Cardiac septum (tissue), 1 donor: ENCODE results near the gene TBKBP1. TPM values are rescaled to one million over a fixed set of nuclear protein-coding genes. Genes with fewer than 3 reads are reported as not detected.

Source experiments
- DNase-seq: peaks from one replicate; pipeline ENCODE4 v3.0.0-alpha.2; 2020; ENCODE audit warnings: low spot score
- intact Hi-C: fragments of 100-400 bp; cut with DNase I; formaldehyde crosslinking; loops from one replicate; pipeline ENCODE4 v1.14.0; 2022
- total RNA-seq: library from RNA; stranded (reverse); fragmentation: NEBNext Ultra II Directional; extraction: Animal tissue kit (Norgen Biotek cat#: 25700); gene quantifications from one replicate; pipeline ENCODE4 v1.2.1, GENCODE V29; 2021
- donor health status: DM: no; HTN: no; CAD: no.

The TBKBP1 gene
- total RNA-seq, 1 donor from 2014 or later: 11.2 TPM

DNA sequence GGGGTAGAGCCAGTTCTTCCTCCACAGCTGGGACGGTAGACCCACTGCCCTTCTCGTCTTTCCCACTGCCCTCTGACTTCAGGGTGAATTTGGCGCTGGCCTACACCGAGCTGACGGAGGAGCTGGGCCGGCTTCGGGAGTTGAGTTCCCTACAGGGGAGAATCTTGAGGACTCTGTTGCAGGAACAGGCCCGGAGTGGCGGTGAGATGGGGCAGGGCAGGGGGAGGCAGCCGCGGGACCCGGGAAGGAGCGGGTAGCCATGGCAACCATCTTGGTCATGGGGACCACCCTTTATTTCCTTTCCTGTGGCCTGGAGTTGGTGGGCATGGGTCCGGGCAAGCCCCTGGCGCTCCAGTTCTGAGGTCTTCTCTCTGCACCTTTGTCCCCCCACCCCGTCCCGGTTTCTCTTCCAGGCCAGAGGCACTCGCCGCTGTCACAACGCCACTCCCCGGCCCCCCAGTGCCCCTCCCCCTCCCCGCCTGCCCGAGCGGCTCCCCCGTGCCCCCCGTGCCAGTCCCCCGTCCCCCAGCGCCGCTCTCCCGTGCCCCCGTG is 14.4 kb downstream of the TBKBP1 start:
- DNase-seq: no peak
- intact Hi-C loops: no loop called here

DNA sequence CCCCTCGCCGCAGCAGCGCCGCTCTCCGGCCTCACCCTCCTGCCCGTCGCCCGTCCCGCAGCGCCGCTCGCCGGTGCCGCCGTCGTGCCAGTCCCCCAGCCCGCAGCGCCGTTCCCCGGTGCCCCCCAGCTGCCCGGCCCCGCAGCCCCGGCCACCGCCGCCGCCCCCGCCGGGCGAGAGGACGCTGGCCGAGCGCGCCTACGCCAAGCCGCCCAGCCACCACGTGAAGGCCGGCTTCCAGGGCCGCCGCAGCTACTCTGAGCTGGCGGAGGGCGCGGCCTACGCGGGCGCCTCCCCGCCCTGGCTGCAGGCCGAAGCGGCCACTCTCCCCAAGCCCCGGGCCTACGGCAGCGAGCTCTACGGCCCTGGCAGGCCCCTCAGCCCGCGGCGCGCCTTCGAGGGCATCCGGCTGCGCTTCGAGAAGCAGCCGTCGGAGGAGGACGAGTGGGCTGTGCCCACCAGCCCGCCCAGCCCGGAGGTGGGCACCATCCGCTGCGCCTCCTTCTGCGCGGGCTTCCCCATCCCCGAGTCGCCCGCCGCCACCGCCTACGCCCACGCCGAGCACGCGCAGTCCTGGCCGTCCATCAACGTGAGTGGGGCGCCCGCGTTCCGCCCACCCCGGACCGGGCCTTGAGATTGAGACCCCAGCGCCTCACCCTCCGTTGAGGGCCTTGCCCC is 15.0 kb downstream of the TBKBP1 start:
- DNase-seq: no peak

DNA sequence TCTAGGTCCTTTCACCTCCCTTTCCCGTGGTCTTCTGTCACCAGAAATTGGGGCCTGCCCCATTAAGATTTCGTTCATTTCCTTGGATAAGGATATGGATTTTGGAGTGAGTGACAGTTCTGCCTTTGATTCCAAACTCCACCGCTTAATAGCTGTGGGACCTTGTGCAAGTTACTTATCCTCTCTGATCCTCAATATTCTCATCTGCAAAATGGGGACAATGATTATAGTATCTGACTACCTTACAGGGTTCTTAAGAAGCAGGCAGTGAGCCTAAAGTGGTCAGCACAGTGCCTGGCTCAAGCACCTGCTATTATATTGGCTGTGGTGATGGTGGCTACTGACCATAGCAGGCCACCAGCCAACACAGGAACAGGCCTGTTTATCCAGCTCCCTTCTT is 15.6 kb downstream of the TBKBP1 start:
- no peak for DNase-seq
- intact Hi-C loops: no loop called here

More for the DNA sequence above, 15.0 kb downstream of the TBKBP1 start:
- intact Hi-C loops: no loop called here

DNA sequence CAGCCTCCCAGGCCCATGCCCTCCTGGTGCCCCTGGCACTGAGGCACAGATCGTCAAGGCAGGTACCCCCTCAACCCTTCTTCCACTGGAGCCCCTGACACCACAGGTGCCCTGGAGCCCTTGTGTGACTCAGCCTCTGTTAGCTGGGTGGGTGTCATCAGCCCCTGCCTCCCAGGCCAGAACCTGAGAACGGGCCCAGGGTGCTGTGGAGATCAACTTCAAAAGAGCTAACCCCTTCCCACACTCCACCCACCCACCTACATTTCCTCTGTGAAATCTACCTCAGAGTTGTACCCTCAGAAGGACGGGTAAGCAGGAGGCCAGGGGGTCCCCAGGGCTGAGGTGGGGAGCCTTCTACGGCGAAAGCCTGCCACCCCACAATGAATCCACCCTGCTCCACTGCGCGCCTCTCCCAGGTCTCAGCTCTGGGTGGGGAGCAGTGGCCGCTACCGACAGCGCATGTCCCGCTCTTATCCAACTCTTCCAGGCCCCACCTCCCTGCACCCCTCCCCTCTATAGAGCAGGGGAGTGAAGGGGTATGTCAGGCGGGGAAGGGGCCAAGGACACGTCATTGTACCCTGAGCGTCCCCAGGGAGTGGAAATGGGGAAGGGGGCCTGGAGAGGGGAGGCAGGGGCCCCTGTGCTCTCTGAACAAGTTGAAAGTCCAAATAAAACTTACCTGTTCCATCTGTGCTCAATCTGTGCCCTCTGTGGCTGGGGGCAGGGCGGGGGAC is 17.6 kb downstream of the TBKBP1 start:
- intact Hi-C loops: no loop called here
- no peak for DNase-seq

DNA sequence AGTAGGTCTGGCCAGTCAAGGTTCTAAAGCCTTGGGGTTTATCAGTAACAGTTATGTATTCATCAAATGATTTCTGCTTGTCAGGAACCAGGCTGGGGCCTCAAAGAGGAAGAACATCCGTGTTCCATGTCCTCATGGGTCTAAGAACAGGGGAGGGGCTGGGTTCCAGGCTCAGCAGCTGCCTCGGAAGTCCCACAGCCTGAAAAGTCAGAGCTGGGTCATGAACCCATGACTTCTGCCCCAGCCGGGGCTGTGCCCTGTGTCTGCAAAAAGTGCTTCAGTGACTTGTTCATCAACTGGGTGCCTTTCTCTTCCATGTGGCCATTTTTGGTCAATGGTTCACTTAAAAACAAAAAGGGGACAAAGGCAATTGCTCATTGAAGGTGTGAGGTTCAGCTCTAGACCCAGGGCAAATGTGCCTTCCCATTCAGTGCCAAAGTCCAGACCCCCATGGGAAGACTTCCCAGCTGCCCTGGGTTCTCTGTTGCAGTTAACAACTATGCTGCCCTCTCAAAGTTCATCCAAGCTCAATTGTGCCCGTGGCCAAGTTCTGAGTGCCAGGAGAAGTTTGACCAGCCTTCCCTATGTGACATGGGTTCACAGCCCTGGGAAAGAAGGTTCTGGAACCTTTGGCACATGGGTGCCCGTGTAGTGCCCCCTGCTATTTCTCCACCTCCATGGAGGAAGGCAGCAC is 18.5 kb downstream of the TBKBP1 start:
- no peak for DNase-seq
- intact Hi-C loops: no loop called here

DNA sequence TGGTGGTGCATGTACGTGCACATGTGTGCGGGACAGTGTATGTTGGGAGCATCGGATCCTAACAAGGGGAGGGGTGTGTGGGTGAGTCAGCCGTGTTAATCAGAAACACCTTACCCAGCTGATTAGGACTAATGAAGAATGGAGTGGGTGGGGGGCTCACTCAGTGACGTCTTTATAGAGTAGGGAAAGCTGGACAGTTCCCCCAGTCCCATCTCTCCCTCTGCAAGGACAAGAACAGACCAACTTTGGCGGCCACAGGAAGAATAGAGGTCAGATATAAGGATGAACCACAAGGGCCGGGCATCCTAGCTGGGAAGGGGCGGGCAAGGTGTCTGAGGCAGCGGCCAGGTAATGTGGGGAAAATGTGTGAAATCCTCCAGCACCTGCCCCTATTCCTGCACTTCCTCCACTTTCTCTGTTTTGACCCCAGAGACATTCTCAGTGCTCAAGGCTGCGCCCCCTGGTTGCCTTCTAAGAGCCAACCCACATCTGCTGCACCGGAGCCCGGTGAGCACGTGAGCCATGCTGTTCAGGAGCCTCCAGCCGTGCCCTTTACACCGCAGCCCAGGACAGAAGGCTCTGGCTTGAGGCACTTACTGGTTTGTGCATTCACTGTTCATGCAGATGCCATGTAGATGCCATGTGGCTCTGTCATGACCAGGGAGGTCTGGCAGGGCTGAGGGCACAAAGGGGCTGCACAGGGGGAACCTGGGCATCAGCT is 20.2 kb downstream of the TBKBP1 start:
- no peak for DNase-seq
- intact Hi-C loops: no loop called here

DNA sequence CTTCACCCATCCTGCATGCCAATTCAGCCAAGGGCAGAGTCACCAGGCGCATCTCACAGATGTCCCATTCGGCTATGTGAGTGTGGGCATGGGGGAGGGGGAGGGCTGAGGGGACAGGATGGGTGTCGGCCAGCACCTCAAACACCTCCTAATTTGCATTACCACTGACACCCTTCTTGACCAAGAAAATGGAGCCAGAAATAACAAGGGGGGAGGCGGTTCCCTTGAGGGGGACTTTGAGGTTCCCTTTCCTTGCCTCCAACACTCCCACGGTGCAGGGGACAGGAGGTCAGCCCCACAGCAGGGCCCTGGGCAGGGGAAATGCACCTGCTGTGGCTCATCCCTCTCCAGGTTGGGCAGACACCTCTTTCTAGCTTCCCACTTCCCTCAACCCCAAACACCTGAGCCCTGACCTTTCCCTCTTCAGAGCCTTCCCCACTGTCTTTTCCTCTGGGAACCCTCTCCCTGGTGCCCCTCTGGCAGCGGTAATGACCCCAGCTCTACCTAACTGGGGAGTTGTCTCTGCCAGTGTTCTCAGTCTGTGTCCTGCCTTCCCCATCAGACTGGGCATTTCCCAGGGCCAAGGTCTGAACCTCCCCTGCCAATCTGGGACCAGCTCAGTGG is 20.9 kb downstream of the TBKBP1 start:
- no peak for DNase-seq
- intact Hi-C loops: no loop called here

DNA sequence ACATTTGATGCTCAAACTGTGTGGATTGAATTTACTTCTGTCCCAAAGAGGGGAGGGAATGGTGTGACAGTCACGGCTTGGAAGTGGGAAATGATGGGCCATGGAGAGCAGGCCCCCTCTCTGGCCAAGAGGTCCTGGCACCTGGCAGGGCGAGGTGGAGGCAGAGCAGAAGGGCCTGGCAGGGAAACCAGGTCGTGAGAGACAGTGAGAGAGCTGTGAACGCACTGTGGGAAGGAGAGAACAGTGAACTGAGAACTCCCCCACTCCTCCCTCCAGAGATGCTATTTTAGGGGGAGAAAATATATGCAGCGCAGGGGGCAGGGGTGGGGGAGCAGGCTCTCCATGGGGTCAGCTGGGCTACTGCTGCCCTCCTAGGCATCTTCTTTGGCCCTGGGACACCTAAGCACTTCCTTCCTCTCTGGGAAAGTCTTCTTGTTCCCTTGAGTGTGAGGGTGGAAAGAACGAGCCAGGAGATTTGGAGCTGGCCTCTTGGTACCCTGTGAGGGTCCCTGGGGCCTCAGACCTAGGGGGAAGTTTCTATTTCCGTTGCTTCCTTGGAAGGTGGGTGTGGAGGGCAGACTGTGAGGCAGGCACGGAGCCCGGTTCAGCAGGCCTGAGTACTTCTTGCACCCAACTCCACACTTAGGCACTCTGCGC is 21.8 kb downstream of the TBKBP1 start:
- DNase-seq: no peak
- intact Hi-C loops: no loop called here

DNA sequence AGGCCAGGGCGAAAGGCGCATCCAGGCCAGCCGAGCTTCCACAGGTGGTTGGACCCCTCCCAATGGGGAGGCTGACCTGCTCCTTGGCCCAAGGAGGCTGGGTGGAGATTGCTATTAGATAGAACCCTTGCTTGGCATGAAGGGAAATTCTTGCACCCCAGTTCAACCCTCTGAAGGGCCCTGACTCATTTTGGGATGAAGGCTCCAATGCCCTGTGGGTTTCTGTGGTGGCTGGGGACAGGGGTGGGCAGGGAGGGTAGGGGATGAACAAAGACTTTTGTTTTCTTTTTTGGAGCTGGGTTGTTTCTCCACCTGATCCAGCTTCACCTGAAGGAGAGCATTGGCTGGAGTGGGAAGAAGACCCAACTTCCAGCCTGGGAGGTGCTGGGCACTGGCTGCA is 22.4 kb downstream of the TBKBP1 start:
- DNase-seq: no peak
- intact Hi-C loops: no loop called here

DNA sequence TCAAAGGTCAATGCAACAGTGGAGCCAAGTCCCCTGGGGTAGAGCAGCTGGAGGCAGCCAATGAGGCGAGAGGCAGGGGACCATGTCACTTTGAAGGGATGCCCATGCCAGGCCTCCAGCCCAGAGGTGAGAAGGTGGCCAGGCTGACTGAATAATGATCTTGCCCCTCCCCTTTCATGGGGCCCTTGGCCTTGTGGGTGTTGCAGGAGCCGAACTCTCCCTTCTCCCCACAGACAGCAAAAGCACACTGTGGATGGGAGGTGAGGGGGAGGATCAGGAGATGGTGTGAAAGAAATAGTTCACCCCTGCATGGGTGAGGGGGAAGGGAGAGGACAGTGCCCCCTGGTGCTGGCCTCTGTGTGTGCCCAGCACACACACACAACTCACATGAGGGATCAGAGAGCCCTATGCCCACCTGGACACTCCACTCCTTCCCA is 23.3 kb downstream of the TBKBP1 start:
- DNase-seq: no peak
- intact Hi-C loops: no loop called here

DNA sequence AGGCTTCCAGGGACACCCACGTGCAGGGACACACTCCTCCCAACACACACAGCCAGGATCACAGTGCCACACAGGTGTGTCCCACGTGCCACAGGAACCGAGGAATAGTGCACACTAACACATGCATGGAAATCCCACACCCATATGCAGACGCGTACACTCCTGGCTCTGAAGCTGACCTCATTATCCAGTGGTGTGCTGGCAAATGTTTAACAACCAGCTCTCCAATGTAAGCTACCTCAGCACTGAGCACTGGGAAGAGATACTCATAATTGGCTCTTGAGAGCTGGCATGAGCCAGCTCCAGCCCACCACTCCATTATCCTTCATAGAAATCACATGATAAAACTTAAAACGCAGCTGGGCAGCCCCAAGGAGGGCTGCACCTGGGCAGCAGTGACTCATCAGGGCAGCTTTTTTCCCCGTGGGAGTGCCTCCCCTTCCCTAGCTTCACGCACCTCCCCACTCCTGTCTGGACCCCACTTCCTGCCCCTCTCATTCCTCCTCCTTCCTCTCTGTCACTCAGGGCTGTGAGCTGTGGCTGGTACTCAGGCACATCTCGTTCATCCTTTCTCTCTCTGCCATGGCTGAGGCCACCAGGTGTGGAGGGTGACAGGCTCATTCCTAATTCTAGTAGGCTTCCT is 24.1 kb downstream of the TBKBP1 start:
- intact Hi-C loops: no loop called here
- DNase-seq: no peak

DNA sequence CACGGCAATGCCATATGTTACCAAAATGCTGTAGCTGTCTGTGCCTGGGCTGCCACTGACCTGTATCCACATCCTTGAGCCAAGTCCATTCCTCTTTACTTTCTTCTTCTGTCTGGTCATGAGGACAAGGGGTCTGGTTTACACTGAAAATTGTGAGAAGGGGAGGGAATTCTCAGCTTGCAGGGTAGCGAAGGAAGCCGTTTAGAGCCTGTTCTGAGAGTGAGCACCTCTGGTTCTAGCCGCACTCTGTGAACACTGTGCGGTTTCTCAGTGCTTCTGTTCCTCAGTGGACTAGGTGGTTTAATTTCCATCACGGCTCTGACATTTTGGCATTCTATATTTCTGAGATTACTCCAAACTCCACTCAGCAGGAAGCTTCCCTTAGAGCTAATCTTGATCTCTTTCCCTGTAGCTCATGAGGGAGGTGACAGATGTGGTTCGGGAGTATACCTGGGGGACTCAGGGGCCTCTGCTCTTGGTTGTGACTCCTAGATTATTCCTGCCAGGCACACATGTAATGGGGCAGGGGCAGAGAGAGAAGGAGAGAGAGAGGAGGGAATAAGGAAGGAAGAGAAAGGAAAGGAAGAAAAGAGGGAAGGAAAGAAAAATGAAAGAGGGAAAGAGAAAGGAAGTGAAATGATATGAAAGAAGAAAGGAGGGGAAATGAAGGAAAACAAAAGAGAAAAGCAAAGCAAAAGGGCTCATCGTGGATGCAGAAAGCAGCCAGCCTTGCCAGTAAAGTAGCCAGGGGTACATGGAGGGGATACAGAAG is 24.9 kb downstream of the TBKBP1 start:
- intact Hi-C loops: no loop called here
- DNase-seq: no peak

DNA sequence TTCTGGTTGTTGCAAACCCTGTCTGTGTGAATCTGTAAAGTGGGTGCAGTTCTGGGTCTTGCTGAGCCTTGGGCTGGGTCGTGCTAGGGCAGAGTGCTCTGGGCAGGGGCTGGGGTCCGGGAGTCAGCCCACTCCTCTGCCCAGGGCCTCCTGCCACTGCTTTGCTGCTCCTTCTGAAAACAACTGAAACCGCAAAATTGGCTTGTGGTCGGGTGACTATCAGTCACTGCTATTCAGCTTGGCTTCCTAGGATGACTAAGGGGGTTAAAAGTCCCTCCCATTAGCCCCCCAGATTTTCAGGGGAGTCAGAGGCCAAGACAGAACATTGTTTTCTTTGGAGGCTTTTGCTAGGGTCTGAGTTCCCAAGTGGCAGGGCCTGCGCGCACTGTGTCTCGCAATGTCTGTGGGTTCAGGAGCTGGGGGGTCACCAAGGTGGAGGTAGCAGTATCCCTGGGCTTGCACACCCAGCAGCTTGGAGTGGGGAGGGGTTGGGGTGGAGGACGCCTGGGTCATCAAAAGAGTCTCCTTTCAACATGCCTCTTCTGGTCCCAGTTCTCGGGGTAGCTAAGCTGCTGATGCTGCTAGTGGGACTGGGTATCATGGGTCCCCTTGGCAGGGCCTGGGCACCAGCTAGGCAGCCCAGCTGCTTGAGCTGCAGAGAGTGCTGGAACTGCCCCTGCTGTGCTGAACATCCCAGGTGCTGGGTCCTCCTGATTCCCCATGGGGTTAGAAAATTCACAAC is 25.6 kb downstream of the TBKBP1 start:
- intact Hi-C loops: no loop called here

DNA sequence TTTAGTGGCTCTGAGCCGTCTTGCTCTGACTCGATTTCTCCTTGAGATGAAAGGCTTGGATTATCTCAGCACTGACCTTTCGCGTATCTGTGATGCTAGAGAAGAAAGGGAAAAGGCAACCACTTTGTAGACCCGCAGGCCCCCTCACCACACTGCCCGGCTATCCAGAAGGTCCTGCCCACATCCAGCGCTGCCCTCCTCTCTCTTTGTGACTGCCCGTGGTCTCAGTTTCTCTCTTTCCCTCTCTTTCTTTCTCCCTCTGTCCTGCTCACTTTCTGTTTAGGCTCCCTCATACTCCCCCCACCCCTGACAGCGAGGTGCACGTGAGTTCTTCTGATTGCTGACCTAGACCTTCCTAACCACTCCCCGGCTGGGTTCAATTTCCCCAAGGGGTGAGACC is 26.2 kb downstream of the TBKBP1 start:
- no peak for DNase-seq
- intact Hi-C loops: no loop called here

More for the DNA sequence above, 25.6 kb downstream of the TBKBP1 start:
- DNase-seq: no peak

DNA sequence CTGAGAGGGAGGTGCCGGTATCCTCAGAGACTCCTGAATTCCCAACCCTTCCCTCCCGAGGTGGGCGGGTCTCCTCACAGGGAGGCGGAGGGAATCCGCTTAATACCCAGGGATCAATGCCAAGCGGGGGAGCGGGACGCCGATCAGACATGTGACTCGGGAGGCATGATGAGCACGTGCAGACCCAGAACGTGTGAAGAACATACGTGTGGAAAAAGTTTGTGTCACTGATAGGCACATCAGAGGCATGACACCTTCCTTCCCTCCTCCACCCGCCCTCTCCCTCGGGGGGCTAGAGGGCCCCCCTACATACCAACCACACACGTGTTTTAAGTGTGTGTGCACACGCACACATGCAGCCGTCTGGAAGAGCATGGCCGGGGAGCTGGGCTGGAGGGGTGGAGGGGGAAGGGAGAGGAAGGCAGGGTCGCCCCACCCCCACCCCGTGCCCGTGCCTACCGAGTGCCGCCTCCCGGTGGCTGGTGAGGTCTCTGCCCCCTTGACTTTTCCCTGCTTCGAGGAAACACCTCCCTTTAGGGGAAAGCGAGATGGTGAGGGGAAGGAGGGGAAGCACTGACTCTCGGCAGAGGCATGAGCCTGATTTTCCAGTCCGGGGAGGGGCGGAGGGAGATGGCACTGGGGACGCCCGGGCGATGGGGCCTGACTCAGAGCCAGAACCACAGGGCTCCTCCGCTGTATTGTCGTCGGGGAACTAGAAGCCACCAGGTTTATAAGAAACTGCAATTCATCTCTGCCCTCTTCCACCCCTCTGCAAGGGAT is 27.0 kb downstream of the TBKBP1 start:
- intact Hi-C loops: no loop called here
- DNase-seq: no peak

DNA sequence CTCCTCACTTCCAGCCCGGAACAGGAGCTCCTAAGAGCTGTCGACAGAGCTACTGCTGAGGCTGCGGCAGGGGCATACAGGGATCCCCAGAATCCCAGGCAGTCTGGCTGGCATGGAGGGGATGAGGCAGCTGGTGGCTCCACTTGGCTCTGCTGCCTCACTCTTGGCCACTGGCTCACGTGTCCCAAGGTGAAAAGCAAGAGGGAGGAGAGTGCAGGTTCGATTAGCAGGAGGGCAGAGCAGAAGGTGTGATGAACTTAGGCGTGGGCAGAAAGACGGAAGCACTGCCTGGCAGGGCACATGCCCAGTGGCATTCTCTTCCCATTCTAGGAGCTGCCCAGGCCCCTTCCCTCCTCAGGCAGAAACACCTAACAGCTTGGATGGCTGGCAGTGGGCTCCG is 27.8 kb downstream of the TBKBP1 start:
- intact Hi-C loops: no loop called here
- no peak for DNase-seq
